ENCODE data around the gene CRADD. TPM values are rescaled to one million over a fixed set of nuclear protein-coding genes. Genes with fewer than 3 reads are reported as not detected.

The CRADD gene
- total RNA-seq, 1 experiment from 2014 or later: 7.6 TPM

DNA sequence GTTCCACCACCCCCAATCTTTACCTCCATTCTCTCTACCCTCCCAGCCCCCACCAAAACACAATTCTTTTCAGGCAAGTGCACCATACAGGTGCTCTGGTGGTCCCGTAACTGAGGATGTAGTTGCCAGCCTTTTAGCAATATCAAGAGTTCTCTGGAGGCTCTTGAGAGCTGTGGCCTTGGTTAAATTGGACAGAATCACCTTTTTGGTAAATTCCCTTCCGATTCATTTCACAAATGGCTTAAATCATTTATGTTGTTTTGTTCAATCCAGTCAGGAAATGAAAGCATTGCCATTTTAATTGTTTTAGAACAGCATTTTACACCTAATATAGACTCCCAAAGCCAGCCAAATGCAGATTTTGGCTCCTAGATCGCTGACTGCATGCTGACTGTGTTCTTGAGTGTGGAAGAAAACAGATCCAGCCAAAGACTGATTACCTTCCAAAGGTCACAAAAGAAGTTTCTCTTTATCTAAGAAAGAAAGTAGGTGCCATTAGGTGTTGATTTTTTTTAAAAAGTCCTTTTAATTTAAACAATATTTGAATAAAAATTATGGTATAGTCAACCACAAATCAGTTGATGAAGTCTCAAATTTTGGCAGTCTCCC lies 25.6 kb downstream of the CRADD start:
- Histone ChIP-seq H4K20me1 (ENCODE audit: control insufficient read depth, insufficient read depth, insufficient read length) (no peaks in the 10 kb centered on the region), H3K23ac (ENCODE audit: insufficient read length, low read depth, low read length) (no peak overlapping the region), H3K27me3 (ENCODE audit: insufficient read depth, low read length) (no peaks in the 10 kb centered on the region), H2BK12ac (ENCODE audit: insufficient read length, low read depth, low read length) (no peak overlapping the region), H3K9me3 (ENCODE audit: control insufficient read depth, low read depth, low read length) (no peaks in the 10 kb centered on the region), H3K4me2 (ENCODE audit: insufficient read depth, insufficient read length, low read length) (no peak overlapping the region), H4K91ac (ENCODE audit: insufficient read length, low read depth, low read length) (no peak overlapping the region), H3K9ac (ENCODE audit: extremely low read depth, insufficient read length, low read length) (no peak overlapping the region), H4K8ac (replicated peaks; ENCODE audit: insufficient read length, low read depth, low read length) (no peak overlapping the region), H2BK5ac (ENCODE audit: insufficient read length, low read length) (no peak overlapping the region), H3K14ac (ENCODE audit: insufficient read depth, low read length) (no peak overlapping the region), H3K56ac (ENCODE audit: insufficient read length, low read depth, low read length) (no peak overlapping the region), H2BK20ac (ENCODE audit: low read depth, low read length, poor library complexity, severe bottlenecking) (no peak overlapping the region), H3K23me2 (ENCODE audit: insufficient read length, low read depth, low read length, poor library complexity, severe bottlenecking) (no peaks in the 10 kb centered on the region), H3K79me2 (ENCODE audit: insufficient read depth, low read length) (no peaks in the 10 kb centered on the region), H4K5ac (ENCODE audit: insufficient read length, low read depth, low read length) (no peak overlapping the region), H3K18ac (ENCODE audit: insufficient read length, low read depth, low read length) (no peak overlapping the region), H3K4me1 (ENCODE audit: insufficient read depth, low read length) (peaks cover 10% of the 10 kb centered on the region; the same call in 1 of the 2 replicates), H2AK5ac (ENCODE audit: insufficient read length, low read length) (no peak overlapping the region), H3T11ph (ENCODE audit: low read length) (no peak overlapping the region), H2BK15ac (ENCODE audit: low read depth, low read length) (no peak overlapping the region), H3K79me1 (ENCODE audit: insufficient read depth, low read depth, low read length, poor library complexity, severe bottlenecking) (no peaks in the 10 kb centered on the region), H3K27ac (ENCODE audit: insufficient read length, low read depth, low read length) (no peak overlapping the region), H2AFZ (ENCODE audit: low read length) (no peak overlapping the region), H2BK120ac (ENCODE audit: low read depth, low read length, poor library complexity, severe bottlenecking) (no peak overlapping the region), H3K4ac (ENCODE audit: low read depth, low read length) (no peak overlapping the region)
- no peak for TF ChIP-seq CTCF (conservative IDR thresholded peaks at IDR 0.05)
- no peaks in the 10 kb centered on the region for H3K27me3 Mint-ChIP-seq (ENCODE audit: low read depth)
- DNase-seq: no peak
- H3K9me3 Mint-ChIP-seq: no peaks in the 10 kb centered on the region
- peaks cover 56 to 62% of the 10 kb centered on the region in 2 experiments for H3K4me1 Mint-ChIP-seq
- H3K36me3 Mint-ChIP-seq (ENCODE audit: insufficient read depth in 1 of 3, low read depth in 3 of 3): no peaks in the 10 kb centered on the region
- WGBS (ENCODE audit: extremely low coverage, insufficient read length, low lambda C conversion rate): no CpG with 5 or more reads among the region's 3 CpGs
- no peak overlapping the region for H3K4me3 Mint-ChIP-seq
- no peak overlapping the region for H3K27ac Mint-ChIP-seq

All from H9 (cell line).